ENCODE results near the gene MPST.
A peak's percentile ranks its signal among the peaks of the same experiment; 100 is the strongest.

MPST gene

DNA sequence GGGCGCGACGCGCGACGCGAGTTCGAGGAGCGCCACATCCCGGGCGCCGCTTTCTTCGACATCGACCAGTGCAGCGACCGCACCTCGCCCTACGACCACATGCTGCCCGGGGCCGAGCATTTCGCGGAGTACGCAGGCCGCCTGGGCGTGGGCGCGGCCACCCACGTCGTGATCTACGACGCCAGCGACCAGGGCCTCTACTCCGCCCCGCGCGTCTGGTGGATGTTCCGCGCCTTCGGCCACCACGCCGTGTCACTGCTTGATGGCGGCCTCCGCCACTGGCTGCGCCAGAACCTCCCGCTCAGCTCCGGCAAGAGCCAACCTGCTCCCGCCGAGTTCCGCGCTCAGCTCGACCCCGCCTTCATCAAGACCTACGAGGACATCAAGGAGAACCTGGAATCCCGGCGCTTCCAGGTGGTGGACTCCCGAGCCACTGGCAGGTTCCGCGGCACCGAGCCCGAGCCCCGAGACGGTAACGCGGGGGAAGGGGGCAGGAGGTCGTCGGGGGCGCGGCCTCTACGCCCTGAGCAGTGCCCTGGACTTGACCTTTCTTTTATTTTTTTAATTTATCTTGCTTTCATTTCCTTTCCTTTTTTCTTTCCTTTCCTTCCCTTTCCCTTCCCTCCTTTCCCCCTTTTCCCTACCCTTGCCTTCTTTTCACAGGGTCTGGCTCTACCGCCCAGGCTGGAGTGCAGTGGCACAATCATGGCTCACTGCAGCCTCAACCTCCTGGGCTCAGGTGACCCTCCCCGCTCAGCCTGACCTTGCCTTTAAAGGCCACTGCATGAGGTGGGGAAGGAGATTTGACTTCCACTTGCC lies 5.0 kb downstream of the MPST start:
- DNase-seq: no peak

DNA sequence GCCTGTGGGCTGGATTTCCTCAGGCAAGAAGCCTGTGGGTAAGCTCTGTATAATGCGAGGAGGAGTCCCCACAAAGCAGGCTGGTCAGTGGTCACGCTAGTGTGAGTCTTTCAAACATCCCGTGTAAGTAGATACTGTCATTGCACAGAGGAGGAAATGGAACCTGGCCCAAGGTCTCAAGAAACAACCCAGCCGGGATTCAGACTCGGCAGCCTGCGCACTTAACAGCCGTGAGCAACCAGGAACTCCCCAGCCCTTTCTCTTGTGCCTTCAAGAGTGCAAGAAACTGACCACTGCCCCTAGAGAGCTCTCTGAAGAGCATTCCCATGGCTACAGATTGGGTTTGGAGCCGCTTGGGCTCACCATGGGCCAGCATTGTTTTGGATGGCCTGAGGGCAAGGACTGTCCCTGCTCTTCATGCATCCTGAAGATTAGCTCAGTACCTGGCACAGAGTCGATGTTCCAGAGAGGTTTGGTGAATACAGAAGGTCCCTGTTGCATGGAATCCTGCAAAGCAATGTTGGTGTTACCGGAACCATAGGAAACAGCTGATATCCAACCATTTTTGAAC lies 6.0 kb downstream of the MPST start:
- no peak for DNase-seq

DNA sequence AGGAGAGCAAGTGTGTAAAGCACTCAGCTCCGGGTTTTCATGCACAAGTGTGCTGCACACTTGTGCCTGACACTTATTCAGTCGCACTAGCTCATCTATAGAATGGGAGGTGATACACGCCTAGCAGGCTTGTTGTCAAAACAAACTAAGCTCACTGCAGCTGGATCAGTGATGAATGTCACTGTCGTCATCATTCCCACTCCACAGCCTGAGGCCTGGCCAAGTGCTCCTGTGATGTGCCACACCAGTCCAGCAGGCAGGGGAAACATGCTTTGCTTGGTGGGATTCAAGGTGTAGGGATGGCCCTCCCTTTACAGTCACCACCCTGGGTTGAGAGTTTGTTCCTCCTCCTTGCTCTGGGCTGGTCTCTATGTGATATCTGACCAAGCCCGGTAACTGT lies 6.8 kb downstream of the MPST start:
- no peak for DNase-seq

DNA sequence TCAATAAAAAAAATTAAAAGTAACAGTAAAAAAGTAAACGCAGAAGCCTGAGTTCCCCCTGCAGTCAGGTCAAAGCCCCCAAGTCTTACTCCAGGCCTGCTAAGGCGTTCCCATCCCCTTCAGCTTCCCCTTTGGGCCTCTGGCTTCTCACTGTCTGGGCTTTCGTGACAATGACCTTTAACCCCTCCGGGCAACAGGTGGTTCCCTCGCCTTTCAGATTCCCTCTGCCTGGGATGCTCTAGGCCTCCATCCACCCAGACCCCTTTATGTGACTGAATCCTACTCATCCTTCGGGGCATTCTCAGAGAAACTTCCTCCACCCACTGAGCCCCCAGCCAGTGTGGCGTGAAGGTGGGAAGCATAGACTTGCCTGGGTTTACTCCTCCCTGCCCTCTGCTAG lies 8.0 kb downstream of the MPST start:
- DNase-seq: no peak

DNA sequence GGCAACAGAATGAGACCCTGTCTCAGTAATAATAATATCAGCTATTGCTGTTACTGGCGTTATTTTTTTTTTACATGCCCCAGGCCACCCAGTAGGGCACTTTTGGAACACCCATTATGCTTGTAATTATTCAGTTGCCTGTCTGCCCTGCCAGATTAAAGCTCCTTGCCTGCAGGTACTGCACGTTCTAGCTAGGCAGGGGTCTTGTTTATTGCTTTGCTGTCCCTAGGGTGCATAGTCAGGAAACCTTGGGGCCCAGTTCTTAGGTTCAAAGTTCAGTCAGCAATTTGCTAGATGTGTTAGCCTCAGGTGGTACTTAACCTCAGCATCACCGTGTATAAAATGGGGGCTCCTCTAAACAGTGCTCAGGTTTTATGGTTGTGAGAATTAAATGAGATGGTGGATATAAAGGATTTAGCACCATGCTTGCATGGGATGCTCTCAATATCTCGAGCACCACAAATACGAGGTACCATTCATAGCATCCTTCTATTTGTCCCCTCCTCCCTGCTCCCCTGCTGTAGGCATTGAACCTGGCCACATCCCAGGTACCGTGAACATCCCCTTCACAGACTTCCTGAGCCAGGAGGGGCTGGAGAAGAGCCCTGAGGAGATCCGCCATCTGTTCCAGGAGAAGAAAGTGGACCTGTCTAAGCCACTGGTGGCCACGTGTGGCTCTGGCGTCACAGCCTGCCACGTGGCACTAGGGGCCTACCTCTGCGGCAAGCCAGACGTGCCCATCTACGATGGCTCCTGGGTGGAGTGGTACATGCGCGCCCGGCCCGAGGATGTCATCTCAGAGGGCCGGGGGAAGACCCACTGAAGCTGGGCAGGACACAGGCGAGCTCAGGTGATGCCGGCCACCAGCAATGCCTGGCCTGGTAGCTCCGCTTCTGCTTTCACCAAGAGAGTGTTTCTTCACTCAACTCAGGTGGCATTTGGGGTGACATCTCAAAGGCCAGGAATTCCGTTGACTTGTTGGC lies 9.4 kb downstream of the MPST start:
- DNase-seq: no peak

DNA sequence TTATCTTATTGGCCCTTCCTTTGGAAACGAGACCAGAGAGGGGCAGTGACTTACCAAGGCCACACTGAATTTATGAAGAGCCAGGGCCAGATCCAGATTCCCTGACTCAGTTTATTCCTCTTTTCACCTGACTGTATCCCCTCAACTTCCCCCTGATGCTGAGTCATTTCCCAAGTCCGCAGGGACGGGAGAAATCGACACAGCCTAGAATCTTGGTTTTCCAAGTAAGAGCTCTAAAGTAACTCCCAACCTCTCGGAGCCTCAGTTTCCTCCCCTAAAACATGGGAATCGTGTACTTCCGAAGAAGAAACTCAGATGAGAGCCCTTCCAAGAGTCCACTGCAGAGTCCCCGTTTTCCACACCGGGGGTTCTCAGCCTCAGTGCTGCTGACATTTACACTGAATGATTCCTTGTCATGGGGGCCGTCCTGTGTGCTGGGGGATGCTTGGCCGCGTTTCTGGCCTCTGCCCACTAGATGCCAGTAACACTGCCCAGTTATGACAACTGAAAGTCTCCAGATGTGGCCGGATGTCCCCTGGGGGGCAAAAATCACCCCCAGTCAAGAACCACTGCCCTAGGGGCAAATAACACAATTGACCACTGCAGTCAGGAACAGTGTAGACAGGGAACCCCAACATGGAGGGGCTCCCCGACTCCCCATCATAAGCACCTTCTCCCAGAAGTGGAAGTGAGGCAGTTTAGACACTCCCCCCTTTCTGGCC lies 11.2 kb downstream of the MPST start:
- DNase-seq: no peak

DNA sequence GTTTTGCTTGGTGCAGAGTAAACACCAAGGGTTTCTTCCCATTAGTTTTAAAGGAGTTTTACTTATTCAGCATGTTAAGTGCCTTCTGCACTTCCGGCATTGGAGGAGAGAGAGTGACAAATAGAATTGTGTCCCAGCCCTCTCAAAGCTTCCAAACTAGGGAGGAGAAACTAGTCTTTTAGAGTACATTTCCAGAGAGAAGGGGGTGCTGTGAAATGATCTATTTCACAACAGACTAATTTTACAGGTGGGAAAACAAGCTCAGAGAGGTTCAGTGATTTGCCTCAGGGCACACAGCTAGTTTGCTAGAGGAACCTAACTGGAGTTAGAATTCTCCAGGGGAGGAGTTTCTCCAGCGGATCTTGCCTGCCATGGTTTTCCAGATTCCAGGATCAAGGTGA lies 12.6 kb downstream of the MPST start:
- no peak for DNase-seq

DNA sequence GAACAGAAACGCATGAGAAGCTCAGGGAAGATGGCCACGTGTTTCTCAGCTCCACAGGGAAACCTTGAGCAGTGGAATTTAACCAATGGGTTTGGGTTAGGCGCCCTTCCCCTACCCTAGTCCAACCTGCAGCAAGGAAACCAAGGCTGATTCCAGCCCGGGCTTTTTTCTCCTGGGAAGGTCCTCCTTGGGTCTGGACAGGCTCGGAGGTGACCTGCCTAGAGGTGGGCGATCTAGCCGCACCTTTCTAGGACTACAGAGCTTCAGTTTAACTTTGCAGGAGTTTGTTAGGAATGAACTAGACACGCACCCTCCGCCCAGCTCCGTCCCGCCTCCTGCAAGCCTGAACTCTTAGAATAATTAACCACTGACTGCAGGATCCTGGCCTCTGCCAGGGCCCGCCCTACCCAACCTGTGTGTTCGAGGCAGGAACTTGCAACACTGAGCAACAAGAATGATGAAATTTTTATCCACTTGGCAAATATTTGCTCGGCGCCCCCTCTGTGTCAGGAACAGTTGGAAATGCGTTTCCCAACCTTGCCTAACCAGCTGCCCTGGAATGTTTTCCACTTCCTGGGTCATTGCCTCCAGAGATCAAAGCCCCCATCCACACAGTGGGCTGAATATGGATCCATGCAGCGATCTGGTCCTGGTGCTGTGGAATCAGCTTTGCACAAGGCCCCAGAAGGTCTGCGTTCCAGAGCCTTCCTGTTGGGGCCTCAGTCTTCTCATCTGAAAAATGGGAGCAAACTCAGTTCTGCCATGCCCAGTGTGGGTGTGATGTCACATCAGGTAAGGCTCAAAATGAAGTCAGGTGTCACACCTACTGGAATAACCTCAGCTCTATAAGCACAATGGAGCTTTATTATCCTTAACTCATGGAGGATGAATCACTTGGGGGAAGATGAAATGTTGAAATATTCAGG lies 13.3 kb downstream of the MPST start:
- DNase-seq: no peak

DNA sequence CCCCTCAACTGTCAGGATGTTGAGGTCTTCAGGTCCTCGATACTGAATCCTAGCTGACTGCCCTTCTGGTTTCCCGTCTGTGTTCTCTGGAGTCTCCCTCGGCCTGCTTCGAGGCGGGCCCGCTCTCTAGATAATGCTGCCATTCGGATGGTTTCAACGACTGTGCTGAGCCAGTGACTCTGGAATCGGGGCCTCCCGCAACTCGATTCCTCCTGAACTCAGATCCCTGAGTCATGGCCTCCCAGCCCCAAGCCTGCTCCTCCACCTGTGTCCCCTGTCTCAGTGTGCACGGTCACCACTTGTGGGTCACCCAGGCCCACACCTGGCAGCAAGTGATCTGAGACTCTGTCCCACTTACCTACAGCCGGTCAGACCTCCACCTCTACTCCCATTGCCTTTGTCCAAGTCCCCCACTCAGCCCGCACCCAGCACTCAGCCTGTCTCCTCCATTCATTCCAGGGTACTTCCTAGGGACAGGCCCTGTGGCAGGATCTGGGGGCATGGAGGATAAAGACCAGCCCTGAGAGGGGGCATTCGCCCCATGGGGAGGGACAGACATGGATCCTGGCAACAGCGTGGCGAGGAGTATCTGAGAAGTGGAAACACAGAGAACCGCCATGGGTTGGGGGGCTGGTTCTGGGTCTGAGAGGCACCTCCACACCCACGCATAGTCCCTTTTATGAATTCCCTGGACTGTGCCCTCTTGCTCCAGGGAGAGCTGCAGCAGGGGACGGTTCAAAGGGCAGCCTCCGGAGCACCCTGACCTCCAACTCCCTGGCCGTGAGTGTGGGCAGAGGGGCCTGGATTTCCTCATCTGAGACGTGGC lies 14.3 kb downstream of the MPST start:
- DNase-seq: no peak

DNA sequence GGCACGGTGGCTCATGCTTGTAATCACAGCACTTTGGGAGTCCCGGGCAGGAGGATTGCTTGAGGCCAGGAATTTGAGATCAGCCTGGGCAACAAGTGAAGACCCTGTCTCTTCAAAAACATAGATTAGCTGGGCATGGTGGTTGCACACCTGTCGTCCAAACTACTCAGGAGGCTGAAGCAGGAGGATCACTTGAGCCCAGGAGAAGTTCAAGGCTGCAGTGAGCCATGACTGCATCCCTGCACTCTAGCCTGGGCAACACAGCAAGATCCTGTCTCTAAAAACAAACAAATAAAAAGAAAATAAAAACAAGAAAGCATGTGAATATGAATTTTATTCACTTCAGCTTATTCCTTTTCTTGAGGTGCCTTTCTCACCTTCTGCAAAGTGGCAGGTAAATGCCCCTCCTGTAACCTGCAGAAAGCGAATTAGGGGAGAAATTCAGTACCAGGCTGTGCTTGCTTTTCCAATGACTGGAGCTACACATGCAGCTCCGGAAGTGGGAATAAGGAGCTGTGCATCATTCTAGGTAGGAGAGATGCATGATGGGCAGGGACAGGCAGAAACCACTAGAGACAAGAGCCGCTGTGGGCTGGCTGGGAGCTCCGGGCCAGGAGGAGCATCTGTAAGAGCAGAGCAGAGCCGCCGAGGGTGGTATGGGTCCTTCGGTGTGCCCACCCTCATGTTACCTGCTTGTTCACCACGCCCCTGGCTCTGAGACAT lies 17.3 kb downstream of the MPST start:
- no peak for DNase-seq

DNA sequence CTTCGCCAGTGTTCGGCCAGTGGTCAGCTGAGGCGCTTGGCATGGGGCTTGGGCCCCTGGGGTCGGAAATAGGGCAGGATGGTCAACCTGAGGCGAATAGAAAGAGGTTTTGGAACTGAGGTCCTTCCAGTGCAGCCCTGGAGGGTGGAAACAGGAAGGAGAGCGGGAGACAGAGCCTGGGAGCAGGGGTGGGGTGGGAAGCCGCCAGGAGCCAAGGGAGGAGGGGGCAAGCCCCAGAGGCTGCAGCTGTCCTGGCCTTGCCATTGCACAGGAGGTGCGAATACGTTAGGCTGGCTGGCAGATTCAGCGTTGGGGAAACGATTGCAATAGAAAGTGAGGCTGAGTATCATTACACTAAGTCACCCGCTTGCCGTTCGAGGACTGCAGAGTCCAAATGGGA lies 18.1 kb downstream of the MPST start:
- no peak for DNase-seq

DNA sequence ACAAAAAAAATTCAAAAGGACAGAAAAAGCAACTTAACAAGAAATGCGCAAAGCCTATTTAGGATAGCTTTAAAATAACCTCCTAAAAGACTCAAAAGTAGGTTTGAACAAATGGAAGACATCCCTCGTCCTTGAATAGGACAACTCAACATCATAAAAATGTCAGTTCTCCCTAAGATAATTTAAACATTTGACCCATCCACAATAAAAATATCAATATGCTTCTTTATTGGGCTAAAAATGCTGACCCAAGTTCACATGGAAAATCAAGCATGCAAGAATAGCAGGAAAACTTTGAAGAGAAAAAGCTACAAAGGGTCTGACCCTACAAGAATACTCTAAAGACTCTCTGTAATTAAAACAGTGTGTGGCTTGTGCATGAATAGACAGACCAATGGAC lies 19.9 kb downstream of the MPST start:
- DNase-seq: no peak

DNA sequence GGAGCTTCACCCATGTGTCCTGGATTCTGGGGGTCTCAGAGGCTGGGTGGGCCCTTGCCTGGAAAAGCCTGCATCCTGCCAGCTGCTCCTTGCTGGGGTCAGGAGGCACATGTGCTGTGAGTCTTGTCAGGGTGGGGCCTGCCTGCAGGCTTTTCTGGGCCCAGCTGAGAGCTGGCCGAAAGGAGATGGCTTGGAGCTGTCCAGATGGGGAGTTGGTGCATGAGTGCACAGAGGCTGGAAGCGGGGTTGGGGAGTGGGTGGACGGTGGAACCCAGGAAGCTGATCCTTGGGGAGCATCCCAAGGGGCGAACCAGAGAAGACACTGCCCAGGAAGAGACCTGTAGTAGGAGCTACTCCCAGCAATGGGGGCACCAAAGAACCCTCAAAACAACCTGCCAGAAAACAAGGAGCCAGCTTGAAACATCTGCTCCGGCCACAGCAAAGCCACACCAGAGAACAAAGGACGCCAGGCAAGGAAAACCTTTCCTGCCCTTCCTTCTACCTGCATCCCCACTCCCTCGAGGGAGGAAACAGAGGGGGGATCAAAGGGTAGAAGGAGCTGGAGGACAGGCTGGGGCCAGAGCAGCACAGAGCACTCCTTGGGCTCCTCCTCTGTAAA lies 23.8 kb downstream of the MPST start:
- no peak for DNase-seq

DNA sequence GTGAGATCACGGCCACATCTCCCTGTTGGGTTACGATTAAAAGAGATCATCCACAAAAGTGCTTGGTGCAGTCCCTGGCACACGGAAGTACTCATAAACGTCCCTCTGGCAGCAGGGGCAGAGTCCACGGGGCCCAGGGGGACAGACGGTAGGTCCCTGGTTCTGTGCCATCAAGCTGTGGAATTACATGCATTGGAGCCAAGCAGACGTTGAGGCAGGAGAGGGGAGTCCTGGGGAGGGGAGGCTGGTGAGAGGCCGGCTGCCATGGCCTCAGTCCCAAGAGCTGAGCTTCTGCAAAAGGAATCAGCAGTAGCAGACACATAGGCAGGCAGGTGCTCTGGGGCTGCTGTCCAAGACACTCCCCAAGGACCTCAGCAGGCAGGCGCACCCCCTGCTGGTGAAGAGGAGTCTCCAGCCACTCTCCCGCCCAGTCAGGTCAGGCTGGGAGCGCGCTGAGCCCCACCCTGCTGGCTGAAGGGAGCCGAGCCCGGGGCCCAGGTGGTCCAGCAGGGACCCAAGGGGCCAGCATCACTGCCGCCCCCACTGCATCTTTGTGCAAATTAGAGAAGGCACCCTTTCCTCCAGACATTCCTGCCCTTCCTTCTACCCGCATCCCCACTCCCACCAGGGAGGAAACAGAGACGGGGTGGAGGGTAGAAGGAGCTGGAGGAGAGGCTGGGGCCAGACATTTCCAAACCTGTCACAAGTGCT lies 24.4 kb downstream of the MPST start:
- peak in 1 of 2 experiments; percentile 38 for DNase-seq

DNA sequence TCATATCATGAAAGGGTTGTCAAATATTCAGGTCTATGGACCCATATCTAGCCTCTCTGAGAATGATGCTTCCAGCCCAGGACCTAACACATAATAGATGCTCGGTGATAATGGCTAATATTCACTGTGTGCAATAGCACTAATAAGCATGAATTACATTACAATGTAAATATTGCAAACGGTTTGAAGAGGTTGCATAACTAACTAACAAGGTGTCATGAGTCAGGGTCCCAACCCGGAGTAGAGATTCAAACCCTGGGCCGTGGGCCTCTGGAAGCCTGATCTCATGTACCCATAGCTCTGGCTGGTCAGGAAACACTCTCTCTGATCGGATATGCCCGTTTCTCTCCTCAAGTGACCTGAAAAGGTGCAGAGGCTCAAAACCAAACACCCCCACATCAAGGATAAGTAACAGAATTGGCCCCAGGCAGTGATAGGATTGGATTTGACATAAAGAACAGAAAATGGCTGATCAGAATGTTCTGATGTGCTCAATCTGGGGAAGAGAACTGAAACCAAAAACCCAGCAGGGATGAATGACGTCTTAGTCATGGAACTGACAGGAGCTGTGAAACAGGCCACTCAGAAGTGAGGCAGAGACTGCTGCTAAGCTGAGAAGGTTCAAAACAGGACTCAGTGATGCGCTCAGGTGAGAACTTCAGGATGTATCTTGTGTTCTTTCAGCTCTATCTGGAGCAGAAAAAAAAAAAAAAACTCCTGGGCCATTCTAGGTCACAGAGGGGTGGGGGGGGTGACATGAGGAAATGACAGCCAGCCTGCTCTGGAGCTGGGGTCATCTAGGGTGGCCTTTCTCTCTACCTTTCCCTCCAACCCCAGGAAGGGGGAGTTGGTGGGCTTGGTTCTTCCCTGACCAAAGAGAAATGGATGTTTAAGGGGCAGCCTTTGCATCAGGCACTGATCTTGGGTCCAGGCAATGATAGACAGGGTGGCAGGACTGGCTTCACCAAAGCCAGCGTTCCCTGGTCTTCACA lies 25.4 kb downstream of the MPST start:
- DNase-seq: no peak

DNA sequence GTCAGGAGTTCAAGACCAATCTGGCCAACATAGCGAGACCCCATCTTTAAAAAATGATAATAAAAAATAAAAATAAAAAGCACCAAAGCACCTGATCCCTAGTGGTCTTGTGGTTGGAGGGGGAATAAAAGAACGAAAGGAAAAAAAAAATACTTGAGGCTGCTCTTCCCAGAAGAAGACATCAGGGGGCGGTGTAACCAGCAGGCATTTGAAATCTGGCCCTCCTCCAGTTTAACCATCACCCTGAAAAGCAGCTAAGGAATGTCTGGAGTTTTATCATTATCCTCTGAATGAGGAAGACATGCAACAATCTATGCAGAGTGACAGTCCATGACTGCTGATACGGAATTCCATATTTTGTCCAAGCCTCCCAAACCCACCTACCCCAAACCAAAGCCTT lies 26.4 kb downstream of the MPST start:
- peak in 1 of 2 experiments; percentile 8 for DNase-seq

DNA sequence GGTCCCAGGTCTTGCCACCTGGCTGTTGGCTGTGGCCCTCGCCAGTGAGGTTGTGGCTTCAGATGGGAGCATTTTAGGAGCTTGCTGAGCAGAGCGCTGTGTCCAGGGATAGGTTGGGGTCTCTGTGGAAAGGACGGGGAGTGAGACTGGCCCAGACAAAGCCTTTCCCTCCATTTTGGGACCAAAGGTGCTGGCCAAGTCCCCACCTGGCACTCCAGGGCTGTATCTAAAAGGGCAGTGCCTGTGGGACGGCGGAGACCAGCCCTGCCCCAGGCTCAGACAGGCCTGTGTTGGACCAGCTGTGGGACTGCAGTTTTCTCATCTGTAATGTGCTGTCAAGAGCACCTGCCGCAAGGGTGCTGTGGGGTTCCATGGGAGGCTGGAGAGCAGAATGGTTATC lies 27.0 kb downstream of the MPST start:
- no peak for DNase-seq

DNA sequence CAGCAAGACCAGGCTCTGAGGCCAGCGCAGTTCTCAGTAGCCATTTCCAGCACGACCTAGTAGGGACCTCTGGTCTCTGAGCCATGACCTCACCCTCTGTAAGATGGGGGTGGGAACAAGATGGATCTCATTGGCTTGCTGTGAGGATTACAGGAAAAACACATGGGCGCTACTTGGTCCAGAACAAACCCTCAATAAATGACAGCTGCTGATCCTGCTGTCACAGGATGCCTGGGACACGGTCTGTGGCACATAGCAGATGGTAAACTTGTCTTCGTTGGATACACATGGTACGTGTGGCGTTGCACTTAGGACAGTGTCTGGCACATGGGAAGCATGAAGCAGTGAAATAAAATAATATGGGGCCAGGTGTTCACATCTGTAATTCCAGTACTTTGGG lies 27.5 kb downstream of the MPST start:
- DNase-seq: peak in 1 of 2 experiments; percentile 39
